ENCODE results near the gene PLPPR3.

DNA sequence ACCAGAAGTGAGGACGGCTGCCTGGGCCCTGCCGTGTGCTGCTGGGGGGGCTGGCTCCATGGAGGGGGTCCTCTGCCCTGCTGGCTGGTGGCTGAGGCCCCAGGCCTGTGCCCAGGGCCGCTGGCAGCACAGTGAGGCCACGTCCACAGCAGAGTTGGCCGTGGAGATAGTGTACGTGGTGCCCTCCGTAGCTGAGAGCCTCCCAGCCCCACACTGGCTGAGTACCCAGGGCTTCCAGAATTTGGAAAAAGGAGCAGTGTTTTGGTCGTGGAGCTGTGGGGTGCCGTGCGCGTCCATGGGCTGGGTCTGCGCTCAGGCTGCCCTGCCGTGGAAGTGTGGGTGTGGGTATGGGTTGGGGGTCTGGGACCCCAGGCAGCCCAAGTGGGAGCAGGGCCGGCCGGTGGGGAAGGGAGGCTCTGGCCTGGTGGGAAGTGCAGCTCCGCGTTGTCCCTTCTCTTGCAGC, 18.6 kb downstream of the PLPPR3 start:
- TF ChIP-seq CTCF (IDR thresholded peaks at IDR 0.05) (no peak), POLR2A (IDR thresholded peaks at IDR 0.05) (no peak)

Measured in Peyer's patch (tissue), 4 donors.